Gastroesophageal sphincter (tissue), 4 donors: ENCODE measurements around the gene RPP30. TPM values are rescaled to one million over a fixed set of nuclear protein-coding genes. Genes with fewer than 3 reads are reported as not detected.

Source experiments
- ATAC-seq: fragments of 150-250 bp; one replicate; pipeline ENCODE4 v1.9.1; 2016; ENCODE audit warnings: mild to moderate bottlenecking, moderate library complexity
- H3K27ac ChIP-seq, 4 donors: fragments of 200-600 bp; sonication (generic) in 3 of 4; 1 replicate in 3 of 4; 2 replicates in 1 of 4; pipeline ENCODE4 v1.5.1; 2016 to 2019
- H3K27me3 ChIP-seq: fragments of 200-600 bp; sonication (generic); one replicate; pipeline ENCODE4 v1.5.1; 2019
- H3K36me3 ChIP-seq, 2 donors: fragments of 200-600 bp; sonication (generic); one replicate each; pipeline ENCODE4 v1.5.1; 2019; ENCODE audit warnings: control low read depth in 1 of 2
- H3K4me1 ChIP-seq, 3 donors: fragments of 200-600 bp; sonication (generic); 1 replicate in 2 of 3; 2 replicates in 1 of 3; pipeline ENCODE4 v1.5.1; 2016 to 2019; ENCODE audit warnings: control low read depth in 2 of 3
- H3K4me3 ChIP-seq, 2 donors: fragments of 200-600 bp; sonication (generic); one replicate each; pipeline ENCODE4 v1.5.1; 2019; ENCODE audit warnings: mild to moderate bottlenecking in 1 of 2, moderate library complexity in 1 of 2
- H3K9me3 ChIP-seq, 3 donors: fragments of 200-600 bp; sonication (generic); one replicate each; pipeline ENCODE4 v1.5.1; 2017 to 2019; ENCODE audit warnings: control low read depth in 2 of 3
- CTCF ChIP-seq, 4 experiments: fragments of 200-600 bp in 2 of 4; fragments of 450-650 bp in 2 of 4; sonication (generic) in 1 of 4; IDR thresholded peaks; one replicate each; pipeline ENCODE4 v1.5.1; 2017 to 2019; ENCODE audit warnings: antibody characterized with exemption in 4 of 4, mild to moderate bottlenecking in 2 of 4, moderate library complexity in 2 of 4
- EP300 ChIP-seq: sonication (generic); formaldehyde crosslinking; IDR thresholded peaks from one replicate; pipeline ENCODE4 v1.6.1; 2017; ENCODE audit warnings: antibody characterized with exemption, mild to moderate bottlenecking
- POLR2A ChIP-seq, 2 donors: fragments of 450-650 bp; IDR thresholded peaks; one replicate each; pipeline ENCODE4 v1.6.1; 2017; ENCODE audit warnings: antibody characterized with exemption in 2 of 2, mild to moderate bottlenecking in 2 of 2, moderate library complexity in 1 of 2
- POLR2AphosphoS5 ChIP-seq: sonication (generic); formaldehyde crosslinking; IDR thresholded peaks from one replicate; pipeline ENCODE4 v1.6.1; 2017; ENCODE audit warnings: antibody characterized with exemption
- WGBS, 2 donors: methylation state at CpG; one replicate each; pipeline ENCODE4 v1.1.5; 2018; ENCODE audit warnings: low coverage in 1 of 2; 5-methylcytosine and 5-hydroxymethylcytosine counted together
- total RNA-seq, 4 donors: library from RNA; depleted of rRNA; stranded (reverse); fragments of >200 nt; gene quantifications; one replicate each; pipeline ENCODE4 v1.1.0, GENCODE V29; 2016

Gene RPP30
- total RNA-seq, result 10 to 100 TPM; 25.0 to 44.2 (median 30.8) TPM

DNA sequence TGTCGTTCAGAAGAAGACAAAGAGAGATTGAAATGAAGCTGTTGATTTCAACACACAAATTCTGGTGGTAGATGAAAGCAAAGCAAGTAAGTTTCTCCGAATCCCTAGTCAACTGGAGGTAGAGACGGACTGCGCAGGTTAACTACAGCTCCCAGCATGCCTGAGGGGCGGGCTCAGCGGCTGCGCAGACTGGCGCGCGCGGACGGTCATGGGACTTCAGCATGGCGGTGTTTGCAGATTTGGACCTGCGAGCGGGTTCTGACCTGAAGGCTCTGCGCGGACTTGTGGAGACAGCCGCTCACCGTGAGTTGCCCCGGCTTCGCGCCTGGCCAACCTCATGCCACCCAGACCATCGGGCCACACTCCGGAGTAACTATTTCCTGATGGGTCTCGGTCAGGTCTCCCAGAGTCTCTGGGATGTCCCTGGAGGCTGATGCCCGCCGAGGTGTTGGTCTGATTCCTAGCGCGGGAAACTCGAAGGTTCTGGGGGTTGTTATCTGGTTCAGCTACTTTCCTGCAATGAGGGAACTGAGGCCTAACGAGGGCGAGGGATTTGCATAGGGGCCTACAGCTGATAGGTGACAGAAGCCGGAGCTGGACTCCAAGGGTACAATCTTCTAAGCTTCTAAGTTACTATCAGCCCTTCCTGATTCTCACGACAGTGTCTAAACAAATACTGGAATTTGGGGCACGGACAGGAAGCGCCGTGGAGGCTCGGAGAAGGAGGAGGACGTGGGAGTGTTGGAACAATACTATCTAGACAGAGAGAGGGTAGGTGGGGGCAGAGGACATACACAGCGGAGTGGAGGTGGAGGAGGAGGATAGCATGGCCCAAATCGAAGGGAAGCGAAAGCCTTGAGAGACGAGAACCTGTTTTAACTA lies at the start of gene RPP30:
Gene RPP30 (plus strand): TSS at position 209 of the 882 bp plus-strand sequence. CDS start 13 bp downstream, at position 222.
- H3K9me3 ChIP-seq, result no peaks in the 10 kb centered on the region
- peaks cover 0 to 35% (median 6%) of the 10 kb centered on the region in 3 donors for H3K4me1 ChIP-seq
- peak within 1 kb of the TSS; percentile 67 to 73 for H3K4me3 ChIP-seq
- peaks cover 5% of the 10 kb centered on the region for H3K27me3 ChIP-seq
- 1 to 3% methylated on average over 6 to 13 of the region's 43 CpGs for WGBS, 2 donors
- peak in 2 of 4 experiments; percentile 14 to 27 for TF ChIP-seq CTCF (IDR thresholded peaks at IDR 0.05)
- no peak for TF ChIP-seq POLR2AphosphoS5
- H3K36me3 ChIP-seq, result peaks cover 0 to 21% of the 10 kb centered on the region in 2 donors
- peak; percentile 97 for ATAC-seq
- H3K27ac ChIP-seq, result peak within 1 kb of the TSS in 3 of 4 donors; percentile 73 to 80 (median 77)

DNA sequence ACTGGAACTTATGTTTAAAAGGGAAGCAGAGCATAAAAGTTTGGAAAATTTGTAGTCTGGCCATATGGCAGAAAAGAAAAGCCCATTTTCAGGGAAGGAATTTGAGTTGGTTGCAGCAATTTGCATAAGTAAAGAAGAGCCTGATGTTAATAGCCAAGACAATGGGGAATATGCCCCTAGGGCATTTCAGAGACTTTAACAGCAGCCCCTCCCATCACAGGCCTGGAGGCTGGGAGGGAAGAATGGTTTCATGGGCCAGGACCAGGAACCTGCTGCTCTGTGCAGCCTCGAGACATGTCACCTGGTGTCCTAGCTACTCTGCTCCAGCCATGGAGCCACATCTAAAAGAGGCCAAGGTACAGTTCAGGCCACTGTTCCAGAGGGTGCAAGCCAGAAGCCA lies 49.3 kb upstream of the RPP30 start:
- ATAC-seq, result no peak
- no peaks in the 10 kb centered on the region for H3K36me3 ChIP-seq
- no peak overlapping the region for H3K27ac ChIP-seq
- H3K9me3 ChIP-seq, result peaks cover 0 to 43% (median 0%) of the 10 kb centered on the region in 3 donors
- peaks cover 9% of the 10 kb centered on the region for H3K27me3 ChIP-seq
- no peaks in the 10 kb centered on the region for H3K4me1 ChIP-seq
- TF ChIP-seq CTCF (IDR thresholded peaks at IDR 0.05) (no peak), EP300 (no peak), POLR2A (IDR thresholded peaks at IDR 0.05) (no peak), POLR2AphosphoS5 (no peak)
- no CpG with 5 or more reads among the region's 1 CpG for WGBS, 2 donors
- H3K4me3 ChIP-seq, result no peak overlapping the region

DNA sequence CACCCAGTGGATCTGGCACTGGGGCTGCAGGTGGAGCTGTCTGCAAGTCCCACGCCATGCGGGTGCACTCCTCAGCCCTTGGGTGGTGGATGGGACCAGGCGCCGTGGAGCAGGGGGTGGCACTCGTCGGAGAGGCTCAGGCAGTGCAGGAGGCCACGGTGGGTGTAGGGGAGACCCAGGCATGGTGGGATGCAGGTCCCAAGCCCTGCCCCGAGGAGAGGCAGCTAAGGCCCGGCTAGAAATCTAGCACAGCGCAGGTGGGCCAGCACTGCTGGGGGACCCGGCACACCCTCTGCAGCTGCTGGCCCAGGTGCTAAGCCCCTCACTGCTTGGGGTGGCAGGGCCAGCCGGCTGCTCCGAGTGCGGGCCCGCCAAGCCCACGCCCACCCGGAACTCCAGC lies 39.7 kb upstream of the RPP30 start:
- TF ChIP-seq POLR2A (IDR thresholded peaks at IDR 0.05) (no peak), POLR2AphosphoS5 (no peak), EP300 (no peak), CTCF (IDR thresholded peaks at IDR 0.05) (no peak)
- H3K4me1 ChIP-seq, result no peaks in the 10 kb centered on the region
- H3K27ac ChIP-seq, result no peak overlapping the region
- no peak for ATAC-seq
- H3K27me3 ChIP-seq, result no peaks in the 10 kb centered on the region
- H3K4me3 ChIP-seq, result no peak overlapping the region
- H3K36me3 ChIP-seq, result no peaks in the 10 kb centered on the region
- WGBS, 2 donors, result no CpG with 5 or more reads among the region's 17 CpGs
- H3K9me3 ChIP-seq, result peaks cover 0 to 3% (median 0%) of the 10 kb centered on the region in 3 donors

- no peak for TF ChIP-seq POLR2AphosphoS5
- TF ChIP-seq CTCF (IDR thresholded peaks at IDR 0.05), result no peak
- Histone ChIP-seq H3K27ac (no peak overlapping the region), H3K36me3 (no peaks in the 10 kb centered on the region), H3K4me3 (no peak overlapping the region), H3K4me1 (no peaks in the 10 kb centered on the region), H3K27me3 (no peaks in the 10 kb centered on the region), H3K9me3 (no peaks in the 10 kb centered on the region)
- no peak for ATAC-seq
- WGBS, 2 donors, result 73 to 74% methylated on average over 2 to 3 of the region's 3 CpGs
Observed at GRCh38 chr10:90834326-90834725, 37.4 kb upstream of the RPP30 start.

DNA sequence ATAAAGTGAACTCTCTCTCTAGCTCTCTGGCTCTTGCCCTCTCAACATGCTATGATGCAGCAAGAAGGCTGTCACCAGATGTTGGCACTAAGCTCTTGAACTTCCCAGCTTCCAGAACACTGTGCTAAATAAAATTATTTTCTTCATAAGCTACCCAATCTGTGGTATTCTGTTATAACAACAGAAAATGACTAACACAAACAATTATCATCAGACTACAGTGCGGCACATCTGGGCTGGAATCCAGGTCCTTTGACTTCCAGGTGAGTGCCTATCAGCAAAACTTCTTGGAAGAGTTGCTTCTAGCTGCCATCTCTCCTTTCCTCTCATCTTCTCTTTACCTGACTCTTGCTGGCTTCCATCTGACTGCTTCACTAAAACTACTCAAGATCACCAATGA lies 34.3 kb upstream of the RPP30 start:
- Histone ChIP-seq H3K27me3 (peaks cover 6% of the 10 kb centered on the region), H3K4me1 (no peaks in the 10 kb centered on the region), H3K27ac (no peak overlapping the region), H3K36me3 (no peaks in the 10 kb centered on the region), H3K9me3 (no peaks in the 10 kb centered on the region), H3K4me3 (no peak overlapping the region)
- no peak for ATAC-seq
- WGBS, 2 donors, result 100% methylated on average over 1 of the region's 1 CpG
- TF ChIP-seq POLR2AphosphoS5 (no peak), EP300 (no peak)
